GM12878 (cell line): ENCODE measurements around the gene FCGBP.
"Not testable (repeated sequence)": the region's sequence is repeated elsewhere in the genome, so short reads cannot be mapped to it uniquely, and the experiment has no call there.

Experiments
- ATF3 ChIP-seq: IDR thresholded peaks from 2 replicates; pipeline ENCODE4 v1.6.1; 2011; ENCODE audit warnings: low read depth, mild to moderate bottlenecking, low read length, moderate library complexity, borderline replicate concordance; ENCODE audit errors: extremely low read depth
- CBX5 ChIP-seq: sonication (generic); IDR thresholded peaks from 2 replicates; pipeline ENCODE4 v1.6.1; 2016; ENCODE audit warnings: low read depth, moderate library complexity, mild to moderate bottlenecking, inconsistent platforms
- CHD1 ChIP-seq: IDR thresholded peaks from 2 replicates; pipeline ENCODE4 v1.6.1; 2012; ENCODE audit warnings: low read depth, low read length, improper control_type of control experiment
- EP300 ChIP-seq, 2 experiments: fragments of 150-350 bp in 1 of 2; IDR thresholded peaks; 2 replicates each; pipeline ENCODE4 v1.6.1; 2011 to 2012; ENCODE audit warnings: low read depth in 2 of 2, low read length in 2 of 2, borderline replicate concordance in 1 of 2, improper control_type of control experiment in 1 of 2, inconsistent platforms in 1 of 2; ENCODE audit not compliant: control insufficient read depth in 1 of 2
- EZH2 ChIP-seq: IDR thresholded peaks from 2 replicates; pipeline ENCODE4 v1.6.1; 2012; ENCODE audit warnings: low read depth, mild to moderate bottlenecking, control low read depth, inconsistent platforms, low read length, borderline replicate concordance; ENCODE audit not compliant: control insufficient read depth
- HCFC1 ChIP-seq: fragments of 150-350 bp; IDR thresholded peaks from 2 replicates; pipeline ENCODE4 v1.6.1; 2014; ENCODE audit warnings: low read length
- POLR2A ChIP-seq: IDR thresholded peaks from 2 replicates; pipeline ENCODE4 v1.6.1; 2011; ENCODE audit warnings: low read depth, mild to moderate bottlenecking, low read length
- POLR2AphosphoS5 ChIP-seq: IDR thresholded peaks from 2 replicates; pipeline ENCODE4 v1.6.1; 2011; ENCODE audit warnings: mild to moderate bottlenecking, low read length, inconsistent platforms
- RELA ChIP-seq: fragments of 450-650 bp; IDR thresholded peaks from 2 replicates; pipeline ENCODE4 v1.8.0; 2014; ENCODE audit warnings: borderline replicate concordance; ENCODE audit not compliant: partially characterized antibody
- SIN3A ChIP-seq: IDR thresholded peaks from 2 replicates; pipeline ENCODE4 v1.6.1; 2012; ENCODE audit warnings: low read depth, low read length, improper control_type of control experiment
- SMC3 ChIP-seq: IDR thresholded peaks from 2 replicates; pipeline ENCODE4 v1.6.1; 2011; ENCODE audit warnings: low read length, improper control_type of control experiment, borderline replicate concordance
- TF ChIP-seq, protein P1 (sequence below), 3 experiments: IDR thresholded peaks in 2 of 3; conservative IDR thresholded peaks in 1 of 3; 2 replicates each; pipeline ENCODE4 v1.5.1; 2011; ENCODE audit warnings: low read depth in 3 of 3, low read length in 3 of 3, mild to moderate bottlenecking in 3 of 3, control low read depth in 2 of 3, moderate library complexity in 2 of 3, inconsistent platforms in 1 of 3, mixed read lengths in 1 of 3; ENCODE audit not compliant: control insufficient read depth in 2 of 3, insufficient read depth in 1 of 3; ENCODE audit errors: extremely low read depth in 1 of 3

- TF ChIP-seq HCFC1; EZH2; SIN3A; POLR2A; POLR2AphosphoS5; RELA; EP300 (IDR thresholded peaks at IDR 0.05; ENCODE audit: borderline replicate concordance in 1 of 2, control insufficient read depth in 1 of 2, low read depth in 2 of 2, low read length in 2 of 2); SMC3; CHD1; CBX5; ATF3: not testable (repeated sequence)
- TF ChIP-seq, protein P1, sequence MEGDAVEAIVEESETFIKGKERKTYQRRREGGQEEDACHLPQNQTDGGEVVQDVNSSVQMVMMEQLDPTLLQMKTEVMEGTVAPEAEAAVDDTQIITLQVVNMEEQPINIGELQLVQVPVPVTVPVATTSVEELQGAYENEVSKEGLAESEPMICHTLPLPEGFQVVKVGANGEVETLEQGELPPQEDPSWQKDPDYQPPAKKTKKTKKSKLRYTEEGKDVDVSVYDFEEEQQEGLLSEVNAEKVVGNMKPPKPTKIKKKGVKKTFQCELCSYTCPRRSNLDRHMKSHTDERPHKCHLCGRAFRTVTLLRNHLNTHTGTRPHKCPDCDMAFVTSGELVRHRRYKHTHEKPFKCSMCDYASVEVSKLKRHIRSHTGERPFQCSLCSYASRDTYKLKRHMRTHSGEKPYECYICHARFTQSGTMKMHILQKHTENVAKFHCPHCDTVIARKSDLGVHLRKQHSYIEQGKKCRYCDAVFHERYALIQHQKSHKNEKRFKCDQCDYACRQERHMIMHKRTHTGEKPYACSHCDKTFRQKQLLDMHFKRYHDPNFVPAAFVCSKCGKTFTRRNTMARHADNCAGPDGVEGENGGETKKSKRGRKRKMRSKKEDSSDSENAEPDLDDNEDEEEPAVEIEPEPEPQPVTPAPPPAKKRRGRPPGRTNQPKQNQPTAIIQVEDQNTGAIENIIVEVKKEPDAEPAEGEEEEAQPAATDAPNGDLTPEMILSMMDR (IDR thresholded peaks at IDR 0.05 in 2 of 3, conservative IDR thresholded peaks at IDR 0.05 in 1 of 3; ENCODE audit: control insufficient read depth in 2 of 3, extremely low read depth in 1 of 3, insufficient read depth in 1 of 3, low read depth in 3 of 3, low read length in 3 of 3): not testable (repeated sequence)
These were observed 35.6 kb downstream of the FCGBP start for GRCh38 chr19:39898858-39899257.
